ENCODE measurements around the gene ACBD4.
A peak's percentile ranks its signal among the peaks of the same experiment; 100 is the strongest.

ACBD4 gene

GRCh38 chr17:45138911-45139532 is 3.5 kb downstream of the ACBD4 start:
- no peak for DNase-seq

GRCh38 chr17:45139533-45139920 is 4.0 kb downstream of the ACBD4 start:
- no peak for DNase-seq

GRCh38 chr17:45143094-45143670 is 7.7 kb downstream of the ACBD4 start:
- DNase-seq = no peak

- no peak for DNase-seq
These were observed 8.3 kb downstream of the ACBD4 start for GRCh38 chr17:45143767-45144198.

- no peak for DNase-seq
These were observed 8.9 kb downstream of the ACBD4 start for GRCh38 chr17:45144199-45145034.

- DNase-seq = no peak
These were observed 9.5 kb downstream of the ACBD4 start for GRCh38 chr17:45145035-45145389.

GRCh38 chr17:45146166-45146565 is 10.7 kb downstream of the ACBD4 start:
- DNase-seq = no peak

- DNase-seq = no peak
These were observed 11.1 kb downstream of the ACBD4 start for GRCh38 chr17:45146592-45146889.

GRCh38 chr17:45146890-45147580 is 11.5 kb downstream of the ACBD4 start:
- DNase-seq = no peak

GRCh38 chr17:45147581-45148182 is 12.2 kb downstream of the ACBD4 start:
- peak; percentile 98 for DNase-seq

- DNase-seq = peak; percentile 99
These were observed 12.9 kb downstream of the ACBD4 start, which contains the start of gene HEXIM1 for GRCh38 chr17:45148183-45149036. Gene HEXIM1, plus strand, starts transcription at chr17:45148475. Its CDS starts 716 bp downstream, at chr17:45149191.

- peak; percentile 81 for DNase-seq
These were observed 13.7 kb downstream of the ACBD4 start for GRCh38 chr17:45149037-45149668.

GRCh38 chr17:45149669-45150664 is 14.5 kb downstream of the ACBD4 start:
- DNase-seq = peak; percentile 78

- DNase-seq = no peak
These were observed 15.7 kb downstream of the ACBD4 start for GRCh38 chr17:45150911-45151809.

GRCh38 chr17:45155029-45155428 is 19.5 kb downstream of the ACBD4 start:
- no peak for DNase-seq

GRCh38 chr17:45155483-45155882 is 20.0 kb downstream of the ACBD4 start:
- no peak for DNase-seq

GRCh38 chr17:45156242-45156641 is 20.8 kb downstream of the ACBD4 start:
- DNase-seq = no peak

- peak; percentile 49 for DNase-seq
These were observed 25.2 kb downstream of the ACBD4 start for GRCh38 chr17:45160447-45161287.
